ENCODE measurements around the gene C11orf65. TPM values are rescaled to one million over a fixed set of nuclear protein-coding genes. Genes with fewer than 3 reads are reported as not detected.

Gene C11orf65
- polyA plus RNA-seq, 3 donors, result 2.2 to 3.4 (median 2.5) TPM

DNA sequence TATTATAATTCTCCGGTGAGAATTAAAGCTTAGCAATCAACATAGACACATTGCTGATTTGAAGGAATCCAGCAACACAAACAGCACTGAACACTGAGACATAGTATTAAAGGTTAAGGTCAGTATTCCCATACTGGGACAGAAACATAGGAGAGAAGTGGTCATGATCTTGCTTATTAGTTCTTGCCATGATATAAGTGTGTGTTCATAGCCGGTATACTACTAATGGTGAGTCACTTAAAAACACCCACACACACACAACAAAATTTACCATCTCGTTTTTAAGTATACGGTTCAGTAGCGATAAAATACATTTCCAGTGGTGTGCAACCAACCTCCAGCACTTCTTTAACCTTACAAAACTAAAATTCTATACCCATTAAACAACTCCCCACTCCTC lies 96.3 kb downstream of the C11orf65 start:
- DNase-seq, result no peak

DNA sequence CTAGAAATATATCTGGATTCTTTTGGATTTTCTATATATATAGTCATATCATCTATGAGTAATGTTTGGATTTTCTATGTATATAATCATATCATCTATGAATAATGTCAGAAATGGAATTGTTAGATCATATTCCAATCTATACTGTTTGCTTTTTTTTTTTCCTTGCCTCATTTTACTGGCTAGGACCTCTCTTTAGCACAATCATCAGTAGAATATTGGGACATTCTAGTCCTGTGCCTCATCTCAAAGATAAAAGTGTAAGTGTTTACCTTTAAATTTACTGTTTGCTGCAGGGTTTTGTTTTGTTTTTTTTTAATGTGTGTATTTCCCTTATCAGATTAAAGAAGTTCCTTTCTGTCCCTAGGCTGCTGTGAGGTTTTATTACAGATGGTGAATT lies 97.0 kb downstream of the C11orf65 start:
- no peak for DNase-seq

GRCh38 chr11:108369064-108369463 lies 98.3 kb downstream of the C11orf65 start:
- no peak for DNase-seq

- no peak for DNase-seq
Observed at GRCh38 chr11:108368134-108368533, 99.2 kb downstream of the C11orf65 start.

- DNase-seq, result no peak
Observed at GRCh38 chr11:108364159-108364558, 103.2 kb downstream of the C11orf65 start.

- no peak for DNase-seq
Observed at GRCh38 chr11:108351468-108351867, 115.9 kb downstream of the C11orf65 start.

- DNase-seq, result no peak
Observed at GRCh38 chr11:108346451-108346850, 120.9 kb downstream of the C11orf65 start.

GRCh38 chr11:108345767-108346166 lies 121.6 kb downstream of the C11orf65 start:
- DNase-seq, result no peak

DNA sequence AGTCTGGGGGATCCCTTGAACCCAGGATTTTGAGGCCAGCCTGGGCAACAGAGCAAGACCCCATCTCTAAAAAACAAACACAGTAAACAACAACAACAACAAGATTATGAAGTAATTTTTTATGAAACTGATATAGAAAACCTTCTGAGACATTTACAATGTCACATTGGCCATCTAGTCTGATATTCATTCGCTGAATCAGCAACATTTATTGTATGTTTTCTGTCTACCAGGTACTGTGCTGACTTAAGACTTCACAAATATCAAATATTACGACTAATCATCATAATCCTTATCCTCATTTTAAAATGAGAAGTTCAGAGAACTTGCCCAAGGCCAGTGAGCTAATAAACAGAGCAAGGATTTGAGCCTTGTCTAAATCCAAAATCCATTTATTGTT lies 123.6 kb downstream of the C11orf65 start:
- DNase-seq, result no peak

GRCh38 chr11:108341654-108342053 lies 125.7 kb downstream of the C11orf65 start:
- DNase-seq, result no peak

- no peak for DNase-seq
Observed at GRCh38 chr11:108340973-108341372, 126.4 kb downstream of the C11orf65 start.

DNA sequence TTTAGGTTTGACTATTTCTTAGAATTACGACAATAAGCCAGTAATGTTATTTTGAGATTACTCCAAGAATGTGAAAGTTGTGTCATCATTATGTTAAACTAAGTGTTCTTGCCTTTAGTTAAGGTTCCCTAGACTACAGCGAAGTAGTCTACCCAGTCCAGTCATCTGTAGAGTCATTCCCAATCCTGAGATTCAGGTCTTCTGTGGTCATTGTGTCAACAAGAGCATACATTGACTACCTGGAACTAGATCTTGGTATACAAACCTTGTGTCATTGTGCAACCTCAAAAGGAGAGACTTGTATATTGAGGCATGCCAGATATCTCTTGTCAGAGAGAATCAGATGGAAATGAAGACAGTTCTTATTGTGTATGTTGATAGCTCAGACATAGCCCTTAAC lies 128.6 kb downstream of the C11orf65 start:
- no peak for DNase-seq

- DNase-seq, result no peak
Observed at GRCh38 chr11:108333403-108333899, 133.9 kb downstream of the C11orf65 start.

Other genes starting within 250 kb of the C11orf65 start
- gene NPAT, start 244.9 kb downstream of the C11orf65 start, polyA plus RNA-seq (ENCODE audit: insufficient read length in 3 of 3), result 10 to 100 TPM; 16.1 to 24.2 (median 18.6) TPM
- gene ATM, start 244.5 kb downstream of the C11orf65 start, polyA plus RNA-seq (ENCODE audit: insufficient read length in 3 of 3), result 100 to 1,000 TPM in 1 of 3 donors, 10 to 100 TPM in 2; 56.3 to 100 (median 76.2) TPM
- gene POGLUT3, start 30.9 kb upstream of the C11orf65 start, polyA plus RNA-seq (ENCODE audit: insufficient read length in 3 of 3), result 10 to 100 TPM; 30.3 to 35.6 (median 33.7) TPM
- 1 to 10 TPM; 2.8 to 6.2 (median 4.6) TPM for gene EXPH5, start 126.2 kb upstream of the C11orf65 start, polyA plus RNA-seq (ENCODE audit: insufficient read length in 3 of 3)
- 10 to 100 TPM; 60.6 to 87.9 (median 83.5) TPM for gene DDX10, start 197.5 kb upstream of the C11orf65 start, polyA plus RNA-seq (ENCODE audit: insufficient read length in 3 of 3)

Data from renal pelvis (tissue), 4 donors.